ENCODE results near the gene GPR153.

Gene GPR153

GRCh38 chr1:6244401-6245049, 16.4 kb downstream of the GPR153 start:
- in situ Hi-C loops (cut with HindIII; ENCODE audit: low sequenced_read_pairs) = no loop called here

GRCh38 chr1:6243993-6244392, 16.9 kb downstream of the GPR153 start, which contains the start of gene HES3:
TSS of gene HES3 (plus strand) at chr1:6244179. CDS start at chr1:6244366, 187 bp downstream.
- H3K4me3 ChIP-seq (ENCODE audit: low read depth, low read length) = no peak within 1 kb of the TSS
- no peak for DNase-seq (ENCODE audit: low read depth)
- in situ Hi-C loops (cut with HindIII; ENCODE audit: low sequenced_read_pairs) = no loop called here
- TF ChIP-seq CTCF (IDR thresholded peaks at IDR 0.05; ENCODE audit: low read depth, low read length, missing control alignments) = no peak

More at GRCh38 chr1:6244401-6245049, 16.4 kb downstream of the GPR153 start:
- no peak overlapping the region for H3K4me3 ChIP-seq (ENCODE audit: low read depth, low read length)
- DNase-seq (ENCODE audit: low read depth) = no peak
- no peak for TF ChIP-seq CTCF (IDR thresholded peaks at IDR 0.05; ENCODE audit: low read depth, low read length, missing control alignments)

- no peak overlapping the region for H3K4me3 ChIP-seq (ENCODE audit: low read depth, low read length)
- no peak for DNase-seq (ENCODE audit: low read depth)
- in situ Hi-C loops (cut with HindIII; ENCODE audit: low sequenced_read_pairs) = no loop called here
- TF ChIP-seq CTCF (IDR thresholded peaks at IDR 0.05; ENCODE audit: low read depth, low read length, missing control alignments) = no peak
Observed at GRCh38 chr1:6243053-6243834, 17.7 kb downstream of the GPR153 start.

- H3K4me3 ChIP-seq (ENCODE audit: low read depth, low read length) = peak overlapping the region; percentile 15
- in situ Hi-C loops (cut with HindIII; ENCODE audit: low sequenced_read_pairs) = no loop called here
- DNase-seq (ENCODE audit: low read depth) = no peak
- TF ChIP-seq CTCF (IDR thresholded peaks at IDR 0.05; ENCODE audit: low read depth, low read length, missing control alignments) = no peak
Observed at GRCh38 chr1:6241887-6242740, 18.8 kb downstream of the GPR153 start.

- in situ Hi-C loops (cut with HindIII; ENCODE audit: low sequenced_read_pairs) = no loop called here
- peak overlapping the region; percentile 15 for H3K4me3 ChIP-seq (ENCODE audit: low read depth, low read length)
- DNase-seq (ENCODE audit: low read depth) = no peak
- no peak for TF ChIP-seq CTCF (IDR thresholded peaks at IDR 0.05; ENCODE audit: low read depth, low read length, missing control alignments)
Observed at GRCh38 chr1:6241107-6241886, 19.6 kb downstream of the GPR153 start.
